ENCODE data around the gene SCUBE1.

- TF ChIP-seq ELK1 (IDR thresholded peaks at IDR 0.05; ENCODE audit: borderline replicate concordance, low read depth, low read length) (no peak), MXI1 (IDR thresholded peaks at IDR 0.05; ENCODE audit: borderline replicate concordance, low read depth, low read length) (no peak), POLR2A (IDR thresholded peaks at IDR 0.05; ENCODE audit: low read depth, low read length) (no peak), CTCF (conservative IDR thresholded peaks at IDR 0.05; ENCODE audit: low read depth, low read length) (no peak), NFE2L2 (IDR thresholded peaks at IDR 0.05; ENCODE audit: low read depth, low read length) (no peak), RAD21 (IDR thresholded peaks at IDR 0.05; ENCODE audit: low read length) (no peak), SMC3 (IDR thresholded peaks at IDR 0.05; ENCODE audit: low read depth, low read length) (no peak), MAZ (IDR thresholded peaks at IDR 0.05; ENCODE audit: borderline replicate concordance, low read depth, low read length) (no peak), RFX5 (IDR thresholded peaks at IDR 0.05; ENCODE audit: low read depth, low read length) (no peak), CHD1 (IDR thresholded peaks at IDR 0.05; ENCODE audit: low read depth, low read length) (no peak)
These were observed 105.9 kb downstream of the SCUBE1 start for GRCh38 chr22:43237280-43237679.

All from IMR-90 (cell line).